HFF-Myc (cell line): Measurements from ENCODE around the gene RPS10.

Source experiments
- DNase-seq: peaks from one replicate; pipeline ENCODE4 v3.0.0-alpha.2; 2011; ENCODE audit warnings: low read depth; ENCODE audit errors: extremely low read depth
- H3K4me3 ChIP-seq: replicated peaks from 2 replicates; pipeline ENCODE4 v1.5.1; 2011; ENCODE audit warnings: low read depth, mild to moderate bottlenecking, control low read depth, low read length
- CTCF ChIP-seq: IDR thresholded peaks from 2 replicates; pipeline ENCODE4 v1.5.1; 2012; ENCODE audit warnings: mild to moderate bottlenecking, low read depth, low read length, control low read depth; ENCODE audit errors: missing control alignments

RPS10 gene

GRCh38 chr6:34451192-34451591, 25.3 kb upstream of the RPS10 start:
- TF ChIP-seq CTCF: no peak
- no peak for DNase-seq
- H3K4me3 ChIP-seq: no peak overlapping the region

- H3K4me3 ChIP-seq: no peak overlapping the region
- DNase-seq: no peak
- no peak for TF ChIP-seq CTCF
Measured at GRCh38 chr6:34447910-34448309, 22.0 kb upstream of the RPS10 start.

GRCh38 chr6:34447386-34447785, 21.5 kb upstream of the RPS10 start:
- DNase-seq: no peak
- no peak for TF ChIP-seq CTCF
- H3K4me3 ChIP-seq: no peak overlapping the region

GRCh38 chr6:34445313-34445860, 19.5 kb upstream of the RPS10 start:
- no peak for TF ChIP-seq CTCF
- DNase-seq: no peak

GRCh38 chr6:34441526-34441925, 15.7 kb upstream of the RPS10 start:
- H3K4me3 ChIP-seq: no peak overlapping the region
- TF ChIP-seq CTCF: no peak
- DNase-seq: no peak

More at GRCh38 chr6:34445313-34445860, 19.5 kb upstream of the RPS10 start:
- no peak overlapping the region for H3K4me3 ChIP-seq

- H3K4me3 ChIP-seq: no peak overlapping the region
- no peak for DNase-seq
- no peak for TF ChIP-seq CTCF
Measured at GRCh38 chr6:34439442-34439841, 13.6 kb upstream of the RPS10 start.

- DNase-seq: no peak
- TF ChIP-seq CTCF: no peak
- H3K4me3 ChIP-seq: no peak overlapping the region
Measured at GRCh38 chr6:34438705-34439104, 12.8 kb upstream of the RPS10 start.
